GM23338 (cell line): ENCODE results near the gene CUEDC1. TPM values are rescaled to one million over a fixed set of nuclear protein-coding genes. Genes with fewer than 3 reads are reported as not detected.

Source experiments
- ATAC-seq: fragments of 200-7000 bp; cut with Tn5 transposase; 3 replicates; pipeline ENCODE4 v1.9.1; 2020
- DNase-seq: peaks from one replicate; pipeline ENCODE4 v3.0.0-alpha.2; 2015; ENCODE audit warnings: low spot score
- H2AFZ ChIP-seq: fragments of 200-600 bp; sonication (generic); 2 replicates; pipeline ENCODE4 v1.8.0; 2016; ENCODE audit warnings: antibody characterized with exemption, mild to moderate bottlenecking, moderate library complexity
- H3F3A ChIP-seq: fragments of 200-600 bp; sonication (generic); replicated peaks from 2 replicates; pipeline ENCODE4 v1.8.0; 2017; ENCODE audit warnings: antibody characterized with exemption, mixed run types, low read depth
- H3K27ac ChIP-seq: fragments of 200-600 bp; sonication (generic); 2 replicates; pipeline ENCODE4 v1.6.1; 2016; ENCODE audit warnings: low read depth
- H3K27me3 ChIP-seq: fragments of 200-600 bp; sonication (generic); 2 replicates; pipeline ENCODE4 v1.8.0; 2016; ENCODE audit warnings: mild to moderate bottlenecking, mixed run types, moderate library complexity; ENCODE audit not compliant: insufficient read depth
- H3K36me3 ChIP-seq: fragments of 200-600 bp; sonication (generic); 2 replicates; pipeline ENCODE4 v1.8.0; 2016; ENCODE audit warnings: mild to moderate bottlenecking; ENCODE audit not compliant: insufficient read depth
- H3K4me1 ChIP-seq: fragments of 200-600 bp; sonication (generic); 2 replicates; pipeline ENCODE4 v1.8.0; 2016; ENCODE audit warnings: mild to moderate bottlenecking, moderate library complexity; ENCODE audit not compliant: insufficient read depth
- H3K4me2 ChIP-seq: fragments of 200-600 bp; sonication (generic); 2 replicates; pipeline ENCODE4 v1.7.1; 2017; ENCODE audit warnings: mixed run types
- H3K4me3 ChIP-seq: fragments of 200-600 bp; sonication (generic); 2 replicates; pipeline ENCODE4 v1.6.1; 2016; ENCODE audit warnings: mixed run types
- H3K79me2 ChIP-seq: fragments of 200-600 bp; sonication (generic); replicated peaks from 2 replicates; pipeline ENCODE4 v1.8.0; 2017; ENCODE audit warnings: mild to moderate bottlenecking; ENCODE audit not compliant: insufficient read depth
- H3K9me2 ChIP-seq: fragments of 200-600 bp; sonication (generic); 2 replicates; pipeline ENCODE4 v1.8.0; 2017; ENCODE audit not compliant: insufficient read depth
- H4K20me1 ChIP-seq: fragments of 200-600 bp; sonication (generic); replicated peaks from 2 replicates; pipeline ENCODE4 v1.8.0; 2017; ENCODE audit warnings: mild to moderate bottlenecking; ENCODE audit not compliant: insufficient read depth
- H3K27ac Mint-ChIP-seq: 2 replicates; pipeline ENCODE4 v1.8.0; 2020; ENCODE audit warnings: inconsistent platforms, mild to moderate bottlenecking, moderate library complexity, mixed read lengths
- H3K27me3 Mint-ChIP-seq: 3 replicates; pipeline ENCODE4 v1.8.0; 2022; ENCODE audit warnings: low read depth, mild to moderate bottlenecking, moderate library complexity, mixed read lengths, inconsistent platforms; ENCODE audit not compliant: insufficient read depth, poor library complexity
- H3K36me3 Mint-ChIP-seq: 3 replicates; pipeline ENCODE4 v1.8.0; 2021; ENCODE audit warnings: low read depth, mild to moderate bottlenecking, inconsistent platforms, moderate library complexity, mixed read lengths
- H3K4me1 Mint-ChIP-seq: 3 replicates; pipeline ENCODE4 v1.8.0; 2020; ENCODE audit warnings: mild to moderate bottlenecking, inconsistent platforms, mixed read lengths
- H3K4me3 Mint-ChIP-seq: 3 replicates; pipeline ENCODE4 v1.8.0; 2021; ENCODE audit warnings: moderate library complexity, mild to moderate bottlenecking, inconsistent platforms, mixed read lengths
- H3K9me3 Mint-ChIP-seq: 3 replicates; pipeline ENCODE4 v1.8.0; 2020; ENCODE audit warnings: moderate library complexity, mild to moderate bottlenecking, inconsistent platforms, mixed read lengths
- CTCF ChIP-seq, 2 experiments: fragments of 200-600 bp in 1 of 2; sonication (generic) in 1 of 2; conservative IDR thresholded peaks; 2 replicates each; pipeline versions ENCODE4 v1.5.1 to v1.6.1; 2016 to 2017; ENCODE audit warnings: antibody characterized with exemption in 2 of 2, low read depth in 2 of 2, mild to moderate bottlenecking in 2 of 2, moderate library complexity in 1 of 2
- ETS1 ChIP-seq: IDR thresholded peaks from 2 replicates; pipeline ENCODE4 v1.6.1; 2016; ENCODE audit warnings: antibody characterized with exemption
- EZH2phosphoT487 ChIP-seq: fragments of 200-600 bp; sonication (generic); IDR thresholded peaks from one replicate; pipeline ENCODE4 v1.8.1; 2018; ENCODE audit warnings: antibody characterized with exemption; ENCODE audit not compliant: unreplicated experiment
- JUNB ChIP-seq: IDR thresholded peaks from one replicate; pipeline ENCODE4 v1.6.1; 2016; ENCODE audit warnings: antibody characterized with exemption; ENCODE audit not compliant: unreplicated experiment
- NANOG ChIP-seq: IDR thresholded peaks from 2 replicates; pipeline ENCODE4 v1.6.1; 2016; ENCODE audit warnings: antibody characterized with exemption, borderline replicate concordance
- POLR2AphosphoS5 ChIP-seq: IDR thresholded peaks from 2 replicates; pipeline ENCODE4 v1.6.1; 2016; ENCODE audit warnings: antibody characterized with exemption, low read depth
- REST ChIP-seq: IDR thresholded peaks from one replicate; pipeline ENCODE4 v1.6.1; 2018; ENCODE audit warnings: antibody characterized with exemption; ENCODE audit not compliant: unreplicated experiment
- ZNF114 ChIP-seq: fragments of 250-450 bp; sonication (Bioruptor Pico); IDR thresholded peaks from 2 replicates; pipeline ENCODE4 v1.5.0; 2020; ENCODE audit warnings: mild to moderate bottlenecking, moderate library complexity
- ZNF331 ChIP-seq: fragments of 250-450 bp; sonication (Bioruptor Pico); IDR thresholded peaks from 2 replicates; pipeline ENCODE4 v1.5.0; 2020; ENCODE audit warnings: low read depth, mild to moderate bottlenecking, moderate library complexity
- ZNF462 ChIP-seq: fragments of 250-450 bp; sonication (Bioruptor Pico); IDR thresholded peaks from 2 replicates; pipeline ENCODE4 v1.5.0; 2020; ENCODE audit warnings: mild to moderate bottlenecking, moderate library complexity
- polyA plus RNA-seq: library from polyadenylated mRNA; unstranded; fragments of >200 nt; fragmentation: Nextera tagmentation; extraction: Ambion mirVana; gene quantifications from 2 replicates; pipeline ENCODE4 v1.2.1, GENCODE V29; 2016
- total RNA-seq: library from RNA; depleted of rRNA; stranded (reverse); fragments of >200 nt; shearing (Covaris generic); gene quantifications from 2 replicates; pipeline ENCODE4 v1.2.3, GENCODE V29; 2014

CUEDC1 gene
- total and polyA plus RNA-seq, 2 experiments from 2014 or later: 3.0 to 7.7 TPM

GRCh38 chr17:57987581-57988300, 32.5 kb upstream of the CUEDC1 start, which contains the start of gene VEZF1:
VEZF1 (minus strand) TSS chr17:57988254; CDS start chr17:57988111, 143 bp downstream.
- no peak for TF ChIP-seq CTCF (conservative IDR thresholded peaks at IDR 0.05; ENCODE audit: low read depth in 2 of 2)
- TF ChIP-seq ETS1: no peak
- TF ChIP-seq ZNF114: no peak
- TF ChIP-seq JUNB: no peak
- TF ChIP-seq REST: no peak
- TF ChIP-seq POLR2AphosphoS5: no peak
- no peak for TF ChIP-seq EZH2phosphoT487
- no peak for TF ChIP-seq NANOG
- TF ChIP-seq ZNF462: no peak
- TF ChIP-seq ZNF331 (CRISPR knock-in tag): no peak
- Mint-ChIP-seq H3K4me1 (peaks cover 64% of the 10 kb centered on the region), H3K4me3 (peak within 1 kb of the TSS; percentile 91), H3K27me3 (peaks cover 14% of the 10 kb centered on the region), H3K36me3 (peaks cover 9% of the 10 kb centered on the region; the same call in 2 of the 3 replicates), H3K9me3 (no peaks in the 10 kb centered on the region; the same call in 2 of the 3 replicates), H3K27ac (peak within 1 kb of the TSS; percentile 84)
- Histone ChIP-seq H3F3A (peaks cover 6% of the 10 kb centered on the region), H3K36me3 (no peaks in the 10 kb centered on the region), H3K79me2 (peaks cover 46% of the 10 kb centered on the region), H4K20me1 (peaks cover 14% of the 10 kb centered on the region), H3K9me2 (no peaks in the 10 kb centered on the region), H3K4me3 (peak within 1 kb of the TSS; percentile 75), H3K27ac (peak within 1 kb of the TSS; percentile 74), H3K4me1 (peaks cover 18% of the 10 kb centered on the region), H2AFZ (no peak within 1 kb of the TSS), H3K4me2 (peak within 1 kb of the TSS; percentile 89), H3K27me3 (no peaks in the 10 kb centered on the region)
- ATAC-seq (peak; percentile 66), DNase-seq (peak; percentile 82)
